Panc1 (cell line): ENCODE results near the gene CEACAM3. TPM values are rescaled to one million over a fixed set of nuclear protein-coding genes. Genes with fewer than 3 reads are reported as not detected.

Experiments
- ATAC-seq: fragments of 200-7000 bp; cut with Tn5 transposase; 2 replicates; pipeline ENCODE4 v1.9.1; 2020; ENCODE audit warnings: mild to moderate bottlenecking, moderate library complexity
- BruUV-seq: library from RNA; stranded (reverse); fragments of 400-500 nt; replicated peaks from 2 replicates; lab custom pipeline; 2021; lab: Mats Ljungman, UMichigan
- CTCF ChIA-PET: fragments of 300-600 bp; sonication (Branson Sonifier 250); formaldehyde crosslinking; loops from one replicate; lab custom pipeline; 2022; ENCODE audit warnings: antibody characterized with exemption; lab: Charles Lee
- POLR2A ChIA-PET: fragments of 300-600 bp; sonication (Branson Sonifier 250); formaldehyde crosslinking; loops from one replicate; lab custom pipeline; 2022; ENCODE audit warnings: antibody characterized with exemption; lab: Charles Lee
- DNase-seq: peaks from one replicate; pipeline ENCODE4 v3.0.0-alpha.2; 2010; ENCODE audit warnings: low read depth, low spot score
- H3K27ac ChIP-seq: 2 replicates; pipeline ENCODE4 v1.5.1; 2011; ENCODE audit warnings: mild to moderate bottlenecking, low read length, inconsistent platforms
- H3K27me3 ChIP-seq: fragments of 200-500 bp; sonication (Bioruptor generic); 2 replicates; pipeline ENCODE4 v1.6.0; 2014; ENCODE audit warnings: low read length, inconsistent platforms; ENCODE audit not compliant: control insufficient read depth, insufficient read depth
- H3K36me3 ChIP-seq: fragments of 200-500 bp; sonication (Bioruptor generic); 2 replicates; pipeline ENCODE4 v1.5.1; 2014; ENCODE audit warnings: inconsistent platforms, mild to moderate bottlenecking, low read length, moderate library complexity; ENCODE audit not compliant: control insufficient read depth, insufficient read depth
- H3K4me1 ChIP-seq: 2 replicates; pipeline ENCODE4 v1.5.1; 2011; ENCODE audit warnings: inconsistent platforms, mild to moderate bottlenecking, low read length, moderate library complexity; ENCODE audit not compliant: control insufficient read depth, insufficient read depth
- H3K4me3 ChIP-seq, 2 experiments: 2 replicates each; pipeline ENCODE4 v1.5.1; 2011 to 2012; ENCODE audit warnings: low read depth in 2 of 2, low read length in 2 of 2, mild to moderate bottlenecking in 2 of 2, inconsistent platforms in 1 of 2, moderate library complexity in 1 of 2
- H3K9me3 ChIP-seq: fragments of 200-500 bp; sonication (Bioruptor generic); 2 replicates; pipeline ENCODE4 v1.5.1; 2014; ENCODE audit warnings: low read depth, mild to moderate bottlenecking, inconsistent platforms, low read length, moderate library complexity; ENCODE audit not compliant: control insufficient read depth, insufficient read depth
- POLR2AphosphoS5 ChIP-seq: IDR thresholded peaks from 2 replicates; pipeline ENCODE4 v1.6.1; 2012; ENCODE audit warnings: mild to moderate bottlenecking, low read depth, low read length, moderate library complexity
- SIN3A ChIP-seq: IDR thresholded peaks from 2 replicates; pipeline ENCODE4 v1.6.1; 2012; ENCODE audit warnings: low read depth, mild to moderate bottlenecking, low read length, moderate library complexity, borderline replicate concordance; ENCODE audit not compliant: insufficient read depth
- TCF7L2 ChIP-seq: IDR thresholded peaks from 2 replicates; pipeline ENCODE4 v1.6.1; 2011; ENCODE audit warnings: mild to moderate bottlenecking, low read depth, low read length, inconsistent platforms
- in situ Hi-C: cut with HindIII; loops from 2 replicates; pipeline ENCODE4 v1.10.0; 2016; ENCODE audit warnings: low sequenced_read_pairs, low pct_unique_long_range_greater_than_20kb
- intact Hi-C: fragments of 100-400 bp; cut with micrococcal nuclease; formaldehyde crosslinking; loops from one replicate; pipeline ENCODE4 v1.10.0; 2022; ENCODE audit not compliant: unreplicated experiment
- total RNA-seq: library from RNA; stranded (reverse); gene quantifications from one replicate; pipeline ENCODE4 v1.2.1, GENCODE V29; 2021; ENCODE audit not compliant: unreplicated experiment
- TF ChIP-seq, protein P1 (sequence below): fragments of 450-650 bp; IDR thresholded peaks from 2 replicates; pipeline ENCODE4 v1.5.1; 2017; ENCODE audit warnings: mild to moderate bottlenecking
- TF ChIP-seq, protein P2 (sequence below), 2 experiments: IDR thresholded peaks; 2 replicates each; pipeline ENCODE4 v1.6.1; 2011 to 2012; ENCODE audit warnings: low read depth in 2 of 2, control low read depth in 1 of 2, low read length in 1 of 2, mild to moderate bottlenecking in 1 of 2, moderate library complexity in 1 of 2; ENCODE audit not compliant: insufficient read depth in 1 of 2

The CEACAM3 gene
- total RNA-seq, 1 experiment from 2014 or later = not detected

DNA sequence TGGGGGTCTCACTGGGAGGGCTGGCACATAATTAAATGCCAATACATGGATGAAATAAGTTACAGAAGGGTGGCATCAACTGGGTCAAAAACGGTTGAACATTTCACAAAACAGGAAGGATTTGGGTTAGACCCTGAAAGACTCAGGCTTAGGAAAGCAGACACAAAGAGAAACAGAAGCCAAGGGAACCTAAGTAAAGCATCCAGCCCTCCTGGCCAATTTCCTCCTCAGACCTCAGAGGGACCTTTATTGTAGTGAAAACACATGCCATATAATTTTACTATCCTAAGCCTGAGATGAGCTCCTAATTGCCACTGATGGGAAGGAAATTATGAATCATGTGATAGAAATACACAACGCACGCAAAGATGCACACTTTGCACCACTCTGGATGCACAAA, 12.1 kb upstream of the CEACAM3 start:
- ChIA-PET POLR2A (no interaction called here), CTCF (no interaction called here)
- Histone ChIP-seq H3K9me3 (no peaks in the 10 kb centered on the region), H3K27ac (no peak overlapping the region), H3K4me1 (0 out of 2 replicates have a peak, but pooled peaks cover 3% of the 10 kb centered on the region), H3K36me3 (no peaks in the 10 kb centered on the region), H3K27me3 (peaks cover 2% of the 10 kb centered on the region; the same call in 1 of the 2 replicates), H3K4me3 (no peak overlapping the region)
- no TSS peak for BruUV-seq
- no peak for DNase-seq
- ATAC-seq = no peak
- intact Hi-C loops = no loop called here
- TF ChIP-seq SIN3A (no peak), POLR2AphosphoS5 (no peak), TCF7L2 (no peak)
- TF ChIP-seq, protein P1, sequence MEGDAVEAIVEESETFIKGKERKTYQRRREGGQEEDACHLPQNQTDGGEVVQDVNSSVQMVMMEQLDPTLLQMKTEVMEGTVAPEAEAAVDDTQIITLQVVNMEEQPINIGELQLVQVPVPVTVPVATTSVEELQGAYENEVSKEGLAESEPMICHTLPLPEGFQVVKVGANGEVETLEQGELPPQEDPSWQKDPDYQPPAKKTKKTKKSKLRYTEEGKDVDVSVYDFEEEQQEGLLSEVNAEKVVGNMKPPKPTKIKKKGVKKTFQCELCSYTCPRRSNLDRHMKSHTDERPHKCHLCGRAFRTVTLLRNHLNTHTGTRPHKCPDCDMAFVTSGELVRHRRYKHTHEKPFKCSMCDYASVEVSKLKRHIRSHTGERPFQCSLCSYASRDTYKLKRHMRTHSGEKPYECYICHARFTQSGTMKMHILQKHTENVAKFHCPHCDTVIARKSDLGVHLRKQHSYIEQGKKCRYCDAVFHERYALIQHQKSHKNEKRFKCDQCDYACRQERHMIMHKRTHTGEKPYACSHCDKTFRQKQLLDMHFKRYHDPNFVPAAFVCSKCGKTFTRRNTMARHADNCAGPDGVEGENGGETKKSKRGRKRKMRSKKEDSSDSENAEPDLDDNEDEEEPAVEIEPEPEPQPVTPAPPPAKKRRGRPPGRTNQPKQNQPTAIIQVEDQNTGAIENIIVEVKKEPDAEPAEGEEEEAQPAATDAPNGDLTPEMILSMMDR = no peak
- TF ChIP-seq, protein P2, sequence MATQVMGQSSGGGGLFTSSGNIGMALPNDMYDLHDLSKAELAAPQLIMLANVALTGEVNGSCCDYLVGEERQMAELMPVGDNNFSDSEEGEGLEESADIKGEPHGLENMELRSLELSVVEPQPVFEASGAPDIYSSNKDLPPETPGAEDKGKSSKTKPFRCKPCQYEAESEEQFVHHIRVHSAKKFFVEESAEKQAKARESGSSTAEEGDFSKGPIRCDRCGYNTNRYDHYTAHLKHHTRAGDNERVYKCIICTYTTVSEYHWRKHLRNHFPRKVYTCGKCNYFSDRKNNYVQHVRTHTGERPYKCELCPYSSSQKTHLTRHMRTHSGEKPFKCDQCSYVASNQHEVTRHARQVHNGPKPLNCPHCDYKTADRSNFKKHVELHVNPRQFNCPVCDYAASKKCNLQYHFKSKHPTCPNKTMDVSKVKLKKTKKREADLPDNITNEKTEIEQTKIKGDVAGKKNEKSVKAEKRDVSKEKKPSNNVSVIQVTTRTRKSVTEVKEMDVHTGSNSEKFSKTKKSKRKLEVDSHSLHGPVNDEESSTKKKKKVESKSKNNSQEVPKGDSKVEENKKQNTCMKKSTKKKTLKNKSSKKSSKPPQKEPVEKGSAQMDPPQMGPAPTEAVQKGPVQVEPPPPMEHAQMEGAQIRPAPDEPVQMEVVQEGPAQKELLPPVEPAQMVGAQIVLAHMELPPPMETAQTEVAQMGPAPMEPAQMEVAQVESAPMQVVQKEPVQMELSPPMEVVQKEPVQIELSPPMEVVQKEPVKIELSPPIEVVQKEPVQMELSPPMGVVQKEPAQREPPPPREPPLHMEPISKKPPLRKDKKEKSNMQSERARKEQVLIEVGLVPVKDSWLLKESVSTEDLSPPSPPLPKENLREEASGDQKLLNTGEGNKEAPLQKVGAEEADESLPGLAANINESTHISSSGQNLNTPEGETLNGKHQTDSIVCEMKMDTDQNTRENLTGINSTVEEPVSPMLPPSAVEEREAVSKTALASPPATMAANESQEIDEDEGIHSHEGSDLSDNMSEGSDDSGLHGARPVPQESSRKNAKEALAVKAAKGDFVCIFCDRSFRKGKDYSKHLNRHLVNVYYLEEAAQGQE (IDR thresholded peaks at IDR 0.05; ENCODE audit: insufficient read depth in 1 of 2, low read depth in 2 of 2, low read length in 1 of 2) = no peak
- in situ Hi-C loops = no loop called here

DNA sequence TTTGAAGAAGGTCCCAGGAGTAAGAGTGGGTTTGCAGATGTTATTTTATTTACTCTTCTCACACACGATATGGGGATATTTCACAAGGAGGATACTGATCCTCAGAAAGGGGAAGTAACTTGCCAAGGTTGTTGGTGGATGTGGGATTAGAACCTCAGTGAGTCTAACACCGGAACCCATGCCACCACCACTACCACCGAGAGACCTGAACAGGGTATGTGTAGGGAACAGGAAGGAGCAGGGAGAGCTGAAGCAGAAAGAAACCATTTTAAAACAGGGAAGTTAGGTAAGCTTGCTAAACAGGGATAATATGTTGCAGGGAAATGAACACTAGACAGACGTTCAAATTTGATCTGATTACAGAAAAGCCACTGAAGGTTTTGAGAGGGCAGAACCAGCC, 11.6 kb upstream of the CEACAM3 start:
- POLR2A ChIA-PET = no interaction called here
- ATAC-seq = no peak
- Histone ChIP-seq H3K36me3 (no peaks in the 10 kb centered on the region), H3K9me3 (no peaks in the 10 kb centered on the region), H3K27me3 (peaks cover 2% of the 10 kb centered on the region; the same call in 1 of the 2 replicates), H3K4me3 (no peak overlapping the region), H3K27ac (no peak overlapping the region), H3K4me1 (0 out of 2 replicates have a peak, but pooled peaks cover 3% of the 10 kb centered on the region)
- CTCF ChIA-PET = interaction anchor here (0.8 kb wide), 1 partner anchor 32 kb away, joined by 7 read pairs; no protein-coding TSS in a partner anchor
- in situ Hi-C loops = no loop called here
- BruUV-seq = no TSS peak
- intact Hi-C loops = loop anchor here (5.0 kb wide), 1 partner anchor 32 kb away; no protein-coding TSS in a partner anchor
- TF ChIP-seq TCF7L2 = no peak
- no peak for TF ChIP-seq POLR2AphosphoS5
- TF ChIP-seq SIN3A = no peak
- TF ChIP-seq, protein P1 = no peak
- TF ChIP-seq, protein P2 (IDR thresholded peaks at IDR 0.05; ENCODE audit: insufficient read depth in 1 of 2, low read depth in 2 of 2, low read length in 1 of 2) = no peak
- no peak for DNase-seq
